GM12878 (cell line): ENCODE data around the gene RIC3. TPM values are rescaled to one million over a fixed set of nuclear protein-coding genes. Genes with fewer than 3 reads are reported as not detected.

Experiments
- ATAC-seq: fragments of 200-7000 bp; cut with Tn5 transposase; 3 replicates; pipeline ENCODE4 v1.9.1; 2020; ENCODE audit warnings: mild to moderate bottlenecking, moderate library complexity
- BruUV-seq: library from RNA; stranded (reverse); fragments of 400-500 nt; replicated peaks from 2 replicates; lab custom pipeline; 2021; lab: Mats Ljungman, UMichigan
- CTCF ChIA-PET: fragments of 300-600 bp; sonication (Branson Sonifier 250); formaldehyde crosslinking; extraction: SDS; loops from one replicate; lab custom pipeline; 2021; ENCODE audit warnings: inconsistent platforms; lab: Yijun Ruan, JAX
- POLR2A ChIA-PET: fragments of 350-600 bp; formaldehyde crosslinking; extraction: SDS; loops from one replicate; lab custom pipeline; 2021; ENCODE audit warnings: inconsistent platforms; lab: Charles Lee
- RAD21 ChIA-PET: fragments of 300-600 bp; sonication (Branson Sonifier 250); formaldehyde crosslinking; loops from one replicate; lab custom pipeline; 2023; ENCODE audit warnings: antibody characterized with exemption; ENCODE audit not compliant: unreplicated experiment; lab: Charles Lee
- SMC1A ChIA-PET: fragments of 300-600 bp; sonication (Branson Sonifier 250); formaldehyde crosslinking; loops from one replicate; lab custom pipeline; 2023; ENCODE audit not compliant: unreplicated experiment, uncharacterized antibody; lab: Charles Lee
- DNase-seq: peaks from one replicate; pipeline ENCODE4 v3.0.0-alpha.2; 2011; ENCODE audit warnings: low read depth, low spot score
- FAIRE-seq: peaks from 3 replicates; lab custom pipeline; 2011; peaks lifted over from hg19 to GRCh38; lab: Jason Lieb, UNC
- H2AFZ ChIP-seq: 2 replicates; pipeline ENCODE4 v1.6.0; 2011; ENCODE audit warnings: low read depth, low read length, control low read depth; ENCODE audit not compliant: control insufficient read depth
- H3K27ac ChIP-seq: 2 replicates; pipeline ENCODE4 v1.5.1; 2011; ENCODE audit warnings: control low read depth; ENCODE audit not compliant: control insufficient read depth, insufficient read depth
- H3K27me3 ChIP-seq, 2 experiments: replicated peaks in 1 of 2; 2 replicates each; pipeline versions ENCODE4 v1.6.0 to v1.6.1; 2011; ENCODE audit warnings: low read length in 1 of 2; ENCODE audit not compliant: control insufficient read depth in 2 of 2, insufficient read depth in 2 of 2
- H3K36me3 ChIP-seq, 2 experiments: 2 replicates each; pipeline ENCODE4 v1.5.1; 2011; ENCODE audit warnings: low read length in 1 of 2; ENCODE audit not compliant: control insufficient read depth in 2 of 2, insufficient read depth in 2 of 2
- H3K4me1 ChIP-seq: 2 replicates; pipeline ENCODE4 v1.6.1; 2011; ENCODE audit warnings: mild to moderate bottlenecking, low read length, moderate library complexity, mixed read lengths; ENCODE audit not compliant: control insufficient read depth, insufficient read depth
- H3K4me2 ChIP-seq: 2 replicates; pipeline ENCODE4 v1.6.0; 2011; ENCODE audit warnings: control low read depth; ENCODE audit not compliant: control insufficient read depth, insufficient read depth
- H3K4me3 ChIP-seq: fragments of 200-600 bp; sonication (generic); 2 replicates; pipeline ENCODE4 v1.5.1; 2016
- H3K79me2 ChIP-seq: 2 replicates; pipeline ENCODE4 v1.6.0; 2011; ENCODE audit warnings: low read length; ENCODE audit not compliant: control insufficient read depth, insufficient read depth
- H3K9ac ChIP-seq: 2 replicates; pipeline ENCODE4 v1.8.0; 2011; ENCODE audit warnings: low read length, control low read depth, mixed read lengths; ENCODE audit not compliant: control insufficient read depth, insufficient read depth
- H3K9me3 ChIP-seq: replicated peaks from 3 replicates; pipeline ENCODE4 v1.5.1; 2011; ENCODE audit warnings: mild to moderate bottlenecking, low read length; ENCODE audit not compliant: control insufficient read depth, insufficient read depth
- H4K20me1 ChIP-seq: 2 replicates; pipeline ENCODE4 v1.6.0; 2011; ENCODE audit not compliant: control insufficient read depth, insufficient read depth
- BMI1 ChIP-seq: fragments of 450-650 bp; IDR thresholded peaks from 2 replicates; pipeline ENCODE4 v1.6.1; 2016; ENCODE audit warnings: mild to moderate bottlenecking, moderate library complexity, borderline replicate concordance
- HDAC6 ChIP-seq: fragments of 200-600 bp; sonication (generic); IDR thresholded peaks from one replicate; pipeline ENCODE4 v1.8.0; 2017; ENCODE audit warnings: antibody characterized with exemption; ENCODE audit not compliant: unreplicated experiment
- LARP7 ChIP-seq: fragments of 450-650 bp; IDR thresholded peaks from 2 replicates; pipeline ENCODE4 v1.6.1; 2017; ENCODE audit warnings: mild to moderate bottlenecking
- NR2C1 ChIP-seq: fragments of 450-650 bp; IDR thresholded peaks from 2 replicates; pipeline ENCODE4 v1.6.1; 2017; ENCODE audit warnings: antibody characterized with exemption, mild to moderate bottlenecking, moderate library complexity
- NR2F1 ChIP-seq: fragments of 450-650 bp; conservative IDR thresholded peaks from 2 replicates; pipeline ENCODE4 v1.6.1; 2017; ENCODE audit warnings: mild to moderate bottlenecking
- SMAD5 ChIP-seq: IDR thresholded peaks from 2 replicates; pipeline ENCODE4 v1.6.1; 2016; ENCODE audit warnings: antibody characterized with exemption, low read depth
- SRF ChIP-seq, 2 experiments: IDR thresholded peaks; 2 replicates each; pipeline ENCODE4 v1.6.1; 2011; ENCODE audit warnings: low read depth in 2 of 2, low read length in 2 of 2, mild to moderate bottlenecking in 1 of 2, moderate library complexity in 1 of 2
- TAF1 ChIP-seq: IDR thresholded peaks from 2 replicates; pipeline ENCODE4 v1.6.1; 2011; ENCODE audit warnings: mild to moderate bottlenecking, low read depth, low read length, borderline replicate concordance
- ZNF207 ChIP-seq: fragments of 450-650 bp; IDR thresholded peaks from 2 replicates; pipeline ENCODE4 v1.6.1; 2014; ENCODE audit warnings: antibody characterized with exemption, mild to moderate bottlenecking, borderline replicate concordance
- WGBS: methylation state at CpG from one replicate; pipeline ENCODE4 v1.1.6; 2016; ENCODE audit warnings: low lambda C conversion rate; ENCODE audit not compliant: insufficient replicate concordance, insufficient coverage; ENCODE audit errors: missing lambda C conversion rate; 5-methylcytosine and 5-hydroxymethylcytosine counted together
- in situ Hi-C: fragments of 300-500 bp; cut with MboI; formaldehyde crosslinking; loops from 9 replicates; pipeline ENCODE4 v1.14.3; 2018; ENCODE audit warnings: mixed read lengths
- intact Hi-C: fragments of 100-400 bp; cut with micrococcal nuclease; formaldehyde crosslinking; loops from one replicate; pipeline ENCODE4 v1.14.2; 2022; ENCODE audit not compliant: unreplicated experiment
- polyA plus RNA-seq, 11 experiments: library from polyadenylated mRNA; depleted of rRNA in 4 of 11; unstranded in 6 of 11; stranded (reverse) in 5 of 11; fragments of >200 nt; fragmentation: Nextera tagmentation in 4 of 11; fragmentation: Illumina TruSeq in 1 of 11; extraction: Ambion mirVana in 4 of 11; extraction: Trizol in 1 of 11; gene quantifications; 1 replicate in 1 of 11; 2 replicates in 10 of 11; pipeline versions ENCODE4 v1.2.1 to v1.2.3, GENCODE V29; 2011 to 2016; ENCODE audit warnings: inconsistent platforms in 2 of 11, missing spikeins in 2 of 11, low read depth in 1 of 11
- total RNA-seq, 4 experiments: library from RNA; depleted of rRNA in 3 of 4; stranded (reverse); fragments of >200 nt in 3 of 4; fragmentation: Illumina TruSeq in 1 of 4; extraction: Trizol in 1 of 4; gene quantifications; 2 replicates each; pipeline versions ENCODE4 v1.2.1 to v1.2.3, GENCODE V29; 2013 to 2021
- TF ChIP-seq, protein P1 (sequence below): IDR thresholded peaks from 2 replicates; pipeline ENCODE4 v1.6.1; 2011; ENCODE audit warnings: borderline replicate concordance, low read depth, mild to moderate bottlenecking, moderate library complexity, low read length; ENCODE audit not compliant: insufficient read depth, poor library complexity, severe bottlenecking
- TF ChIP-seq, protein P2 (sequence below): IDR thresholded peaks from 2 replicates; pipeline ENCODE4 v1.6.1; 2011; ENCODE audit warnings: borderline replicate concordance, low read depth, mild to moderate bottlenecking, moderate library complexity, mixed read lengths, low read length; ENCODE audit not compliant: insufficient read depth; ENCODE audit errors: extremely low read length
- TF ChIP-seq, protein P3 (sequence below): IDR thresholded peaks from 2 replicates; pipeline ENCODE4 v1.6.1; 2011; ENCODE audit warnings: low read depth, mild to moderate bottlenecking, low read length, moderate library complexity, borderline replicate concordance; ENCODE audit errors: extremely low read depth
- TF ChIP-seq, protein P4 (sequence below): fragments of 450-650 bp; IDR thresholded peaks from 2 replicates; pipeline ENCODE4 v1.6.1; 2018; ENCODE audit warnings: mild to moderate bottlenecking, low read depth, moderate library complexity; ENCODE audit not compliant: partially characterized antibody

RIC3 gene
- total and polyA plus RNA-seq, 10 of the 15 experiments (the other 5 are each of a cell fraction or from before 2014, with no cell fraction given) = 0.90 to 8.9 (median 2.2) TPM

DNA sequence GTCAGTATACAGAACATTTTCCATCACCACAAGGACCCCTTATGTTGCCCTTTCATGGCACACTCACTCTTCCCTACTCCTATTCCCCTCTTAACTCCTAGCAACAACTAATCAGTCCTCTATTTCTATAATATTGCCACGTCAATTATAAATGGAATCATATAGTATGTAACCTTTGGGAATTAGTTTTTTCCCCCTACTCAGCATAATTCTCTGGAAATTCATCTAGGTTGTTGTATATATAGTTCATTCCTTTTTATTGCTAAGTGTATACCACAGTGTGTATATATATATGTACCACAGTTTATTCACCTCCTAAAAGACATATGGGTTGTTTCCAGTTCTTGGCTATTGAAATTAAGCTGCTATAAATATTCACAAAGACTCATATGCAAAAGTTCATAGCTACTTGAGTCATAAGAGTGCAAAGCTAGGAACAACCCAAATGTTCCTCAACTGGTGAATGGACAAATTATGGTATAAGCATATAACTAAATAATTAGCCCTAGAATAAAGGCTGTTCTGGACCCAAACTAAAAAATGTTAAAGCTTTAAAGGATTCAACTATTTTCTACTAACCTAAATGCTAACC lies 46.6 kb downstream of the RIC3 start (continued):
- TF ChIP-seq, protein P1, sequence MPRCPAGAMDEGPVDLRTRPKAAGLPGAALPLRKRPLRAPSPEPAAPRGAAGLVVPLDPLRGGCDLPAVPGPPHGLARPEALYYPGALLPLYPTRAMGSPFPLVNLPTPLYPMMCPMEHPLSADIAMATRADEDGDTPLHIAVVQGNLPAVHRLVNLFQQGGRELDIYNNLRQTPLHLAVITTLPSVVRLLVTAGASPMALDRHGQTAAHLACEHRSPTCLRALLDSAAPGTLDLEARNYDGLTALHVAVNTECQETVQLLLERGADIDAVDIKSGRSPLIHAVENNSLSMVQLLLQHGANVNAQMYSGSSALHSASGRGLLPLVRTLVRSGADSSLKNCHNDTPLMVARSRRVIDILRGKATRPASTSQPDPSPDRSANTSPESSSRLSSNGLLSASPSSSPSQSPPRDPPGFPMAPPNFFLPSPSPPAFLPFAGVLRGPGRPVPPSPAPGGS = no peak
- TF ChIP-seq, protein P2, sequence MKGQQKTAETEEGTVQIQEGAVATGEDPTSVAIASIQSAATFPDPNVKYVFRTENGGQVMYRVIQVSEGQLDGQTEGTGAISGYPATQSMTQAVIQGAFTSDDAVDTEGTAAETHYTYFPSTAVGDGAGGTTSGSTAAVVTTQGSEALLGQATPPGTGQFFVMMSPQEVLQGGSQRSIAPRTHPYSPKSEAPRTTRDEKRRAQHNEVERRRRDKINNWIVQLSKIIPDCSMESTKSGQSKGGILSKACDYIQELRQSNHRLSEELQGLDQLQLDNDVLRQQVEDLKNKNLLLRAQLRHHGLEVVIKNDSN = no peak
- TF ChIP-seq ZNF207 (no peak), NR2C1 (no peak), LARP7 (no peak), SMAD5 (no peak), TAF1 (no peak), NR2F1 (no peak), BMI1 (no peak)

DNA sequence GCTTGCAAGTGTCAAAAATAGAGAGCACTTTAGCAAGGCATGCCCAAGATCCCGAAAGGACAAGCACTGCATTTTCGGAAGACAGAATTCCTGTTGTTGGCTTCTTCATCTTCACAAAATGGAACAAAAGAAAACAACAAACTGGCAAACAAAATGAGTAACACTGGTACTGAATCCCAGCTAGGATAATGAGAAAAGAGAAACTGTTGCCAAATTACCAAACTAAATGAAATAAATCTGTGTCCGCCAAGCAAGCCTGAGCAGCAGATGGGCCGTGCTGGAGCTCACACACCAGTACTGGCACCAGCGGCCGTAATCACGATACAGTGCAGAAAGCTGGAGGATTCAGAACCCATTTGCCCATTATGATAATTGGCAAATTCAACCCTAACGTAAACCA lies 57.2 kb downstream of the RIC3 start:
- BruUV-seq = no TSS peak
- no peak for ATAC-seq
- POLR2A ChIA-PET = no interaction called here
- DNase-seq = no peak
- intact Hi-C loops = no loop called here
- H3K4me3 ChIP-seq = no peak overlapping the region
- no peaks in the 10 kb centered on the region for H4K20me1 ChIP-seq
- no peaks in the 10 kb centered on the region for H3K27me3 ChIP-seq
- H2AFZ ChIP-seq = no peak overlapping the region
- SMC1A ChIA-PET = interaction anchor here (1.1 kb wide), 1 partner anchor 377 kb away, joined by 3 read pairs; no protein-coding TSS in a partner anchor
- H3K9ac ChIP-seq = no peak overlapping the region
- no peak overlapping the region for H3K4me2 ChIP-seq
- no peak overlapping the region for H3K27ac ChIP-seq
- H3K36me3 ChIP-seq = peaks cover 0 to 5% of the 10 kb centered on the region in 2 experiments; a peak in 3 of 4 replicates
- in situ Hi-C loops = no loop called here
- FAIRE-seq = no peak
- no peaks in the 10 kb centered on the region for H3K4me1 ChIP-seq
- no peaks in the 10 kb centered on the region for H3K79me2 ChIP-seq
- H3K9me3 ChIP-seq = peaks cover 1% of the 10 kb centered on the region; the same call in 1 of the 3 replicates
- WGBS = 79% methylated on average over 7 of the region's 8 CpGs
- RAD21 ChIA-PET = interaction anchor here (1.1 kb wide), 1 partner anchor 12 kb away, joined by 3 read pairs; no protein-coding TSS in a partner anchor
- CTCF ChIA-PET = interaction anchor here (0.6 to 5.4 kb wide), 2 partner anchors 12 to 17 kb away, joined by 3 to 44 read pairs; no protein-coding TSS in a partner anchor
- TF ChIP-seq HDAC6 = no peak
- no peak for TF ChIP-seq SRF (IDR thresholded peaks at IDR 0.05; ENCODE audit: low read depth in 2 of 2, low read length in 2 of 2)
- TF ChIP-seq, protein P3, sequence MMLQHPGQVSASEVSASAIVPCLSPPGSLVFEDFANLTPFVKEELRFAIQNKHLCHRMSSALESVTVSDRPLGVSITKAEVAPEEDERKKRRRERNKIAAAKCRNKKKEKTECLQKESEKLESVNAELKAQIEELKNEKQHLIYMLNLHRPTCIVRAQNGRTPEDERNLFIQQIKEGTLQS = no peak
- TF ChIP-seq, protein P4, sequence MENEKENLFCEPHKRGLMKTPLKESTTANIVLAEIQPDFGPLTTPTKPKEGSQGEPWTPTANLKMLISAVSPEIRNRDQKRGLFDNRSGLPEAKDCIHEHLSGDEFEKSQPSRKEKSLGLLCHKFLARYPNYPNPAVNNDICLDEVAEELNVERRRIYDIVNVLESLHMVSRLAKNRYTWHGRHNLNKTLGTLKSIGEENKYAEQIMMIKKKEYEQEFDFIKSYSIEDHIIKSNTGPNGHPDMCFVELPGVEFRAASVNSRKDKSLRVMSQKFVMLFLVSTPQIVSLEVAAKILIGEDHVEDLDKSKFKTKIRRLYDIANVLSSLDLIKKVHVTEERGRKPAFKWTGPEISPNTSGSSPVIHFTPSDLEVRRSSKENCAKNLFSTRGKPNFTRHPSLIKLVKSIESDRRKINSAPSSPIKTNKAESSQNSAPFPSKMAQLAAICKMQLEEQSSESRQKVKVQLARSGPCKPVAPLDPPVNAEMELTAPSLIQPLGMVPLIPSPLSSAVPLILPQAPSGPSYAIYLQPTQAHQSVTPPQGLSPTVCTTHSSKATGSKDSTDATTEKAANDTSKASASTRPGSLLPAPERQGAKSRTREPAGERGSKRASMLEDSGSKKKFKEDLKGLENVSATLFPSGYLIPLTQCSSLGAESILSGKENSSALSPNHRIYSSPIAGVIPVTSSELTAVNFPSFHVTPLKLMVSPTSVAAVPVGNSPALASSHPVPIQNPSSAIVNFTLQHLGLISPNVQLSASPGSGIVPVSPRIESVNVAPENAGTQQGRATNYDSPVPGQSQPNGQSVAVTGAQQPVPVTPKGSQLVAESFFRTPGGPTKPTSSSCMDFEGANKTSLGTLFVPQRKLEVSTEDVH = no peak
